ENCODE data around the gene SPAG9.

GRCh38 chr17:51147650-51148049, 27.0 kb upstream of the SPAG9 start:
- TF ChIP-seq, protein P1, sequence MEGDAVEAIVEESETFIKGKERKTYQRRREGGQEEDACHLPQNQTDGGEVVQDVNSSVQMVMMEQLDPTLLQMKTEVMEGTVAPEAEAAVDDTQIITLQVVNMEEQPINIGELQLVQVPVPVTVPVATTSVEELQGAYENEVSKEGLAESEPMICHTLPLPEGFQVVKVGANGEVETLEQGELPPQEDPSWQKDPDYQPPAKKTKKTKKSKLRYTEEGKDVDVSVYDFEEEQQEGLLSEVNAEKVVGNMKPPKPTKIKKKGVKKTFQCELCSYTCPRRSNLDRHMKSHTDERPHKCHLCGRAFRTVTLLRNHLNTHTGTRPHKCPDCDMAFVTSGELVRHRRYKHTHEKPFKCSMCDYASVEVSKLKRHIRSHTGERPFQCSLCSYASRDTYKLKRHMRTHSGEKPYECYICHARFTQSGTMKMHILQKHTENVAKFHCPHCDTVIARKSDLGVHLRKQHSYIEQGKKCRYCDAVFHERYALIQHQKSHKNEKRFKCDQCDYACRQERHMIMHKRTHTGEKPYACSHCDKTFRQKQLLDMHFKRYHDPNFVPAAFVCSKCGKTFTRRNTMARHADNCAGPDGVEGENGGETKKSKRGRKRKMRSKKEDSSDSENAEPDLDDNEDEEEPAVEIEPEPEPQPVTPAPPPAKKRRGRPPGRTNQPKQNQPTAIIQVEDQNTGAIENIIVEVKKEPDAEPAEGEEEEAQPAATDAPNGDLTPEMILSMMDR (IDR thresholded peaks at IDR 0.05): no peak
- no peak for TF ChIP-seq POLR2A (IDR thresholded peaks at IDR 0.05)
